Endodermal cell (in vitro differentiated cells): ENCODE results near the gene LMO3. TPM values are rescaled to one million over a fixed set of nuclear protein-coding genes. Genes with fewer than 3 reads are reported as not detected.
"Not testable (repeated sequence)": the region's sequence is repeated elsewhere in the genome, so short reads cannot be mapped to it uniquely, and the experiment has no call there.

Source experiments
- DNase-seq: peaks from one replicate; pipeline ENCODE4 v3.0.0-alpha.2; 2017
- H3K27ac ChIP-seq: 2 replicates; pipeline ENCODE4 v1.5.1; 2013; ENCODE audit warnings: mild to moderate bottlenecking, low read depth, low read length, moderate library complexity
- H3K27me3 ChIP-seq: 2 replicates; pipeline ENCODE4 v1.6.1; 2013; ENCODE audit warnings: mild to moderate bottlenecking, low read length, moderate library complexity; ENCODE audit not compliant: insufficient read depth, control insufficient read depth, poor library complexity, severe bottlenecking
- H3K36me3 ChIP-seq: 2 replicates; pipeline ENCODE4 v1.7.0; 2013; ENCODE audit warnings: mild to moderate bottlenecking, low read length, moderate library complexity; ENCODE audit not compliant: control insufficient read depth, insufficient read depth
- H3K4me1 ChIP-seq: one replicate; pipeline ENCODE4 v1.7.0; 2013; ENCODE audit warnings: low read length; ENCODE audit not compliant: control insufficient read depth, insufficient read depth
- H3K4me3 ChIP-seq: 2 replicates; pipeline ENCODE4 v1.5.1; 2013; ENCODE audit warnings: mild to moderate bottlenecking, low read length, moderate library complexity
- H3K9ac ChIP-seq: 2 replicates; pipeline ENCODE4 v1.6.1; 2013; ENCODE audit warnings: mild to moderate bottlenecking, low read length, moderate library complexity; ENCODE audit not compliant: poor library complexity, severe bottlenecking; ENCODE audit errors: extremely low read depth
- H3K9me3 ChIP-seq: 2 replicates; pipeline ENCODE4 v1.6.1; 2013; ENCODE audit warnings: mild to moderate bottlenecking, low read length, moderate library complexity; ENCODE audit not compliant: control insufficient read depth
- H3K27ac Mint-ChIP-seq: 2 replicates; pipeline ENCODE4 v1.8.0; 2020; ENCODE audit warnings: mixed read lengths
- H3K27me3 Mint-ChIP-seq: 2 replicates; pipeline ENCODE4 v1.8.0; 2021; ENCODE audit warnings: mild to moderate bottlenecking, mixed read lengths; ENCODE audit not compliant: insufficient read depth
- H3K36me3 Mint-ChIP-seq: 2 replicates; pipeline ENCODE4 v1.8.0; 2020; ENCODE audit warnings: low read depth, mixed read lengths
- H3K4me1 Mint-ChIP-seq: 2 replicates; pipeline ENCODE4 v1.8.0; 2020; ENCODE audit warnings: mixed read lengths
- H3K4me3 Mint-ChIP-seq: 2 replicates; pipeline ENCODE4 v1.8.0; 2020; ENCODE audit warnings: mild to moderate bottlenecking, moderate library complexity, mixed read lengths
- H3K9me3 Mint-ChIP-seq: 2 replicates; pipeline ENCODE4 v1.8.0; 2020; ENCODE audit warnings: mild to moderate bottlenecking, mixed read lengths
- CTCF ChIP-seq: fragments of 200-600 bp; sonication (generic); conservative IDR thresholded peaks from 2 replicates; pipeline ENCODE4 v1.5.0; 2021; ENCODE audit warnings: antibody characterized with exemption, mild to moderate bottlenecking
- WGBS, 2 experiments: methylation state at CpG; one replicate each; pipeline versions ENCODE4 v1.1.5 to v1.1.7; 2013; ENCODE audit warnings: missing lambda C conversion rate in 2 of 2, mixed read lengths in 1 of 2; ENCODE audit not compliant: insufficient coverage in 1 of 2, insufficient read length in 1 of 2; 5-methylcytosine and 5-hydroxymethylcytosine counted together
- total RNA-seq, 2 donors: library from RNA; stranded (reverse); fragmentation: NEBNext Ultra II Directional in 1 of 2; extraction: Animal tissue kit (Norgen Biotek cat#: 25700) in 1 of 2; gene quantifications; 2 replicates in 1 of 2; 3 replicates in 1 of 2; pipeline ENCODE4 v1.2.1, GENCODE V29; 2021

The LMO3 gene
- total RNA-seq, 2 donors from 2014 or later = 0.77 to 3.2 TPM

DNA sequence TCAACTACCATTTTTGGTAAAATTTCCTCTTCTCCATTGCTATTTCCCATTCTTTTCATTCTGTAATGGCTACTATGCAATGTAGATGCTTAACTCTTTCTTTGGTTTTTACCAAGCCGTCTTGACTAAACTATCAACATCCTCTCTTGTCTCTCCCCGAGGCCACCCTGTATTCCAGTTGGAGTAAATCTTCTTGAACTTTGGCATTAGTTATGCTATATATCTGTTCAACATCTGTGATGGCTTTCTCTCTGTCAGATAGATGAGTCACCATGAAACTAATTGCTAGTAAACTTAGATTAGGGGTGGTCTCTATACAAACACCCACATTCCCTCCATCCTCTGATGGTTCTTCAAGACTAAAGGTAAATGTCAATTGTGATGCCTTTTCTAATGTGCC, 63.4 kb downstream of the LMO3 start:
- peaks cover 6% of the 10 kb centered on the region for H3K36me3 Mint-ChIP-seq
- H3K4me3 Mint-ChIP-seq = no peak overlapping the region
- no peaks in the 10 kb centered on the region for H3K27me3 ChIP-seq
- H3K4me3 ChIP-seq = no peak overlapping the region
- no peak overlapping the region for H3K27ac ChIP-seq
- H3K27ac Mint-ChIP-seq = no peak overlapping the region
- no peaks in the 10 kb centered on the region for H3K4me1 ChIP-seq
- H3K4me1 Mint-ChIP-seq = peaks cover 8% of the 10 kb centered on the region
- H3K36me3 ChIP-seq = no peaks in the 10 kb centered on the region
- 100% methylated on average over 2 of the region's 2 CpGs for WGBS, 2 experiments
- H3K9ac ChIP-seq = no peak overlapping the region
- no peaks in the 10 kb centered on the region for H3K27me3 Mint-ChIP-seq
- TF ChIP-seq CTCF = no peak
- no peak for DNase-seq
- H3K9me3 ChIP-seq = peaks cover 5% of the 10 kb centered on the region
- H3K9me3 Mint-ChIP-seq = peaks cover 11% of the 10 kb centered on the region

- not testable (repeated sequence) for H3K4me1 Mint-ChIP-seq, H3K27me3 ChIP-seq, H3K27ac ChIP-seq, H3K36me3 ChIP-seq, H3K27ac Mint-ChIP-seq, H3K27me3 Mint-ChIP-seq, H3K4me3 ChIP-seq, H3K4me1 ChIP-seq, H3K36me3 Mint-ChIP-seq, H3K9ac ChIP-seq, DNase-seq, H3K9me3 ChIP-seq, H3K4me3 Mint-ChIP-seq
- 78 to 88% methylated on average over 1 of the region's 1 CpG for WGBS, 2 experiments
- H3K9me3 Mint-ChIP-seq = peaks cover 23% of the 10 kb centered on the region
Observed at GRCh38 chr12:16537652-16538051, 68.3 kb downstream of the LMO3 start.

DNA sequence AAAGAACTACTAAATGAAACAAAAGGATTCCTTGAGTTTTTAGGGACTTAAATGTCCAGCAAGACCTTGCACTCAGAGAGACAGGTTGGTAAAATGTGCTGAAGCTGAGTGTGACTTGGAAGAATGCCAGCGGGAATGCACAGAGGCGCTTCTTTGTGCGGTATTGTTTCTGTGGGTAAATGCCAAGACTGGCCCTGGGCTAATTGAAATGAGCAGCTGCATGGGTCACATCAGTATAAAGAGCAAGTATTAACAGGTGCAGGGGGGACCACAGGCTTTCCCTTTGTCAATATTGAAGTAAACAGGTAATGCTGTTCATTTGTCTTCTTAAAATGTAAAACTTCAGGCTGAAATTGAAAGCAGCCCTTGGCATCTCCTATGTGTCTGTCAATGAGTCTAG, 74.3 kb downstream of the LMO3 start:
- WGBS, 2 experiments = 94 to 95% methylated on average over 3 of the region's 3 CpGs
- H3K9me3 ChIP-seq = no peaks in the 10 kb centered on the region
- H3K4me1 Mint-ChIP-seq = peaks cover 5% of the 10 kb centered on the region
- H3K36me3 ChIP-seq = no peaks in the 10 kb centered on the region
- no peak overlapping the region for H3K9ac ChIP-seq
- H3K4me3 Mint-ChIP-seq = no peak overlapping the region
- no peaks in the 10 kb centered on the region for H3K36me3 Mint-ChIP-seq
- no peaks in the 10 kb centered on the region for H3K27me3 Mint-ChIP-seq
- H3K4me3 ChIP-seq = no peak overlapping the region
- TF ChIP-seq CTCF = no peak
- no peaks in the 10 kb centered on the region for H3K4me1 ChIP-seq
- no peak overlapping the region for H3K27ac Mint-ChIP-seq
- peaks cover 5% of the 10 kb centered on the region for H3K9me3 Mint-ChIP-seq
- no peak for DNase-seq
- no peak overlapping the region for H3K27ac ChIP-seq
- H3K27me3 ChIP-seq = peaks cover 8% of the 10 kb centered on the region

GRCh38 chr12:16530268-16530850, 75.6 kb downstream of the LMO3 start:
- H3K9me3 Mint-ChIP-seq = no peaks in the 10 kb centered on the region
- H3K36me3 ChIP-seq = no peaks in the 10 kb centered on the region
- peaks cover 8% of the 10 kb centered on the region for H3K27me3 ChIP-seq
- no peaks in the 10 kb centered on the region for H3K4me1 ChIP-seq
- WGBS, 2 experiments = 83 to 90% methylated on average over 1 to 2 of the region's 2 CpGs
- no peak overlapping the region for H3K4me3 ChIP-seq
- no peak for TF ChIP-seq CTCF
- no peak for DNase-seq
- no peaks in the 10 kb centered on the region for H3K36me3 Mint-ChIP-seq
- no peaks in the 10 kb centered on the region for H3K27me3 Mint-ChIP-seq
- no peak overlapping the region for H3K9ac ChIP-seq
- peaks cover 5% of the 10 kb centered on the region for H3K4me1 Mint-ChIP-seq
- H3K9me3 ChIP-seq = no peaks in the 10 kb centered on the region
- no peak overlapping the region for H3K4me3 Mint-ChIP-seq
- no peak overlapping the region for H3K27ac ChIP-seq
- no peak overlapping the region for H3K27ac Mint-ChIP-seq
